22Rv1 (cell line): ENCODE measurements around the gene GPR155.

Experiments used
- CTCF ChIP-seq: fragments of 450-650 bp; IDR thresholded peaks from 2 replicates; pipeline ENCODE4 v1.5.1; 2017; ENCODE audit warnings: mild to moderate bottlenecking
- ZFX ChIP-seq: fragments of 450-650 bp; IDR thresholded peaks from 2 replicates; pipeline ENCODE4 v1.6.1; 2017; ENCODE audit warnings: antibody characterized with exemption, borderline replicate concordance

DNA sequence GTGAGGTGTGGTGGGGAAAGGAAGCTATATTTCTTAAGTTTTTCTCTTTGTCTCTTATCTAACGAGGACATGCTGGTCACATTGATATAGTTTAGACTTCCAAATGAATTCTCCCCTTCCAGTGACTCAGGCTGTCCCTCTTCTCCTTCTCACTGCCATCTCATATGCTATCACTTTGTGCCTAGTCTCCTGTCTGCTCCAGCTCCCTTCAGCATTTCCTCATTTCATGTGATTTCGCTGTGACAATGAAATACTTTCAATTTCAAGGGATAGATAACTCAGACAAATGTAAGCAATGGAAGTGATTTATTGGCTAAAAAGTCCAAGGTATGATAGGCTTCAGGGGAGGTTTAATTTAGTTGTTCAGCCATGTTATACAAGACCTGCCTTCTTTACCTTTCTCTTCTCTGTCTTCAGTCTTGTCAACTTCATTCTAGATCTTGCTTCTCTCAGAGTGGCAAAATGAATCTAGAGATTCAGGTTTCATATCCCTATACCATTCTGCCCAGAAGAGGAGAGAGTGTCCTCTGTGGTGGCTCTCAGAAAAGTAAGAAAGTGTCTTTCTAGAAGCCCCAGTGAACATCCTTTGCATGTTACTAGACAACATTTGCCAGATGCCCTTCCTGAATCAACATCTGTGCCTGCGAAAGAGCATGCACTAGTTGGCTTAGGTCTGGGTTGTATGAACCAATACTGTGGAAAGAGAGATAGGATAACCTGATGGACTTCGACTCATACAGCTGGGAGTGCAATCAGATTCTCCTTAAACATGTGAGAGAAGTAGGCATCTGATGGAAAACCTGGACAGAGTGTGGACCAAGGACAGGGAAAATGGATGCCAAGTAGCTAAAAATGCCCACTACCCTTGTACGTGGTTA, 29.9 kb upstream of the GPR155 start:
- no peak for TF ChIP-seq CTCF
- no peak for TF ChIP-seq ZFX
